Activated naive CD4-positive, alpha-beta T cell (primary cell): ENCODE measurements around the gene TSN.
"Not testable (repeated sequence)": the region's sequence is repeated elsewhere in the genome, so short reads cannot be mapped to it uniquely, and the experiment has no call there.

Experiments used
- DNase-seq, 4 experiments: peaks; one replicate each; lab custom pipeline; 2025; lab: John Stamatoyannopoulos, UW

TSN gene

DNA sequence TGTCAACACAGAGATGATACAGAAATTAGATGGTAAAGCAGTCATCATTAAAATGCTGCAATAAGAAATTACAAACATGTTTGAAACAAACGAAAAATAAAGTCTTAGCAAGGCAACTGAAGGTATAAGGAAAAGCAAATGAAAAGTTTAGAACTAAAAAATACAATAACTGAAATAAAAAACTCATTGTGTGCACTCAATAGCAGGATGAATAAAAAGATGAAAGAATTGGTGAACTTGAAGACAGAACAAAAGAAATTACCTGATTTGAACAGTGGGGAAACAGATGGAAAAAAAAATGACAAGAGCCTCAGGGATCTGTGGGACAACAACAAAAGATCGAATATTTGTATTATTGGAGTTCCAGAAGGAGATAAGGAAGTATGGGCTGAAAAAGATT, 46.5 kb downstream of the TSN start:
- no peak for DNase-seq

DNA sequence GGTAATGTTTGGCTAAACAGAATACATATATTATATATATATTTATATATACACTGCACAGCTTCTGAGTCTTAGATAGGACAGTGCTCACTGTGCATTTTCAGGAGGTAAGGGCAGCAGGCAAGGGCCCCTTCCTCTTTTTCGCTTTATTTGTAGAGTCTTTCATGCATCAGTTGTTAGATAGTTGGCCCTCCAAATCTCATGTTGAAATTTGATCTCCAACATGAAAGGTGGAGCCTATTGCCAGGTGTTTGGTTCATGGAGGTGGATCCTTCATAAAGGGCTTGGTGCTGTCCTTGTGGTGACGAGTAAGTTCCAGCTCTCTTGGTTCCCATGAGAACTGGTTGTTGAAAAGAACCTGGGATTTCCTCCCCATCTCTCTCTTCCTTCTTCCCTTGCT, 48.1 kb downstream of the TSN start:
- DNase-seq, result no peak

DNA sequence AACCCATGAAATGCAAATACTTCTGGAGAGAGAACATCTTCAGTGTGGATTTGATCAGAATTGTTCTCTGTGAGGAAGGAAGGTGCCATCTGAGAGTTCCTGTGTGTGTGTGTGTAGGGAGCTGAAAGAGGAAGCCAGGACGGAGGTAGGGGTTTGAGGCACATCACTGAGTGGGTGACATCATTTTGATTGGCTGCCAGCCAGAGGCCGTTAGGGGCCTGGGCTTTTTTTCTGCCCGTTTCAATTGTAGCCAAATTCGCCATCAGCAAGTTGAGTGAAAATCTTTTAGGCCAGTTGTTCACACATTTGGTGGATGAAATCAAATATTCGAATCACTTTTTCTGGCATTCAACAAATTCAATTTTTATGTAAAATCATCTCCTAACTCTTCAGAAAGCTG, 48.9 kb downstream of the TSN start:
- no peak for DNase-seq

DNA sequence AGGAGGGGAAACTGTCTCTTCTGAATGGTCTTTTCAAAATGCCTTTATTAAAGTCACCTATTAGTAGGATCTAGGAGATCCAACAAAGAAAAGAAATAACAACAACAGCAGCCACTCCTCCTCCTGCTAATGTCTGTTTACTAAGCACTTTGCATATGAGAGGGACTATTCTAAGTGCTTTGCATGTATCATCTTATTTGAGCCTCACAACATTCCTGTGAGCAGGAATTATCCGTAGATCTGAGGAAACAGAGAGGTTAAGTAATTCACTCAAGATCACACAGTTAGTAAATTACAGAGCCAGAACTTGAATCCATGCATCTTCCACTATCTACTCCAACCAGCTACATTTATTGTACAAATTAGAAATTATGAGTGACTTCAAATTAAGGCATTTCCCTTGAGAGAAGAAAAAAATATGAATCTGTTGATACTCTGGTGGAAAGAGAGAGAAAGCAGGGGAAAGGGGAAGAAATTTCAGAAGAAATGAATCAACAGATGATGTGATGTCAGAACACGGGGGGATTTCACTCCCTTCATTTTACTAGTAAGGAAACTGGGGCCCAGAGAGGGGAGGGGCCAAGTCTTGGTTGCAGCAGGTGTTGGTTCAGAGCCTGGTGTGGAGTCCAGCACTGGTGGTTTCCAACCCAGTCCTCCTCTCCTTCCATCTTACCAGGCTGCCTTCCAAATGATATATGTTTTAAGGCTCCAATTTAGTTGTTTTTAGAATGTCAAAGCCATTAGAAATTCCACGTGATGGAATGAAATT, 49.7 kb downstream of the TSN start:
- no peak for DNase-seq

DNA sequence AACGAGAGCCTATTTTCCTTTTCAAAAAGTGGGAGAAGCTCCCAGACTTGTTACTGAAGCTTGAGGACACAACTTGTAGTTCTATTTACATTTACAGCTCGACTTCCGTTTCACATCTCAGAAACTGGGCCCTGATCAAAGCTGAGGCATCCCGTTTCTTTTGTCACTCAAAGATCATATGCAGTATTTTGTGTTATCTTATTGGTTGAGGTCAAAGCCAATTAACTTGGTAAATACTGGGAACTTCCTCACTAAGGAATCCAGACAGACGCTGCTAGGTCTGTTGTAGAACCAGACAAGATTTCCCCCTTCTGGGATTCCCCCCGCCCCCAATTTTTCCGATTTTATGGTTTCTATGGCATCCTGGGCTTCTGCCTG, 50.3 kb downstream of the TSN start:
- DNase-seq, result no peak

DNA sequence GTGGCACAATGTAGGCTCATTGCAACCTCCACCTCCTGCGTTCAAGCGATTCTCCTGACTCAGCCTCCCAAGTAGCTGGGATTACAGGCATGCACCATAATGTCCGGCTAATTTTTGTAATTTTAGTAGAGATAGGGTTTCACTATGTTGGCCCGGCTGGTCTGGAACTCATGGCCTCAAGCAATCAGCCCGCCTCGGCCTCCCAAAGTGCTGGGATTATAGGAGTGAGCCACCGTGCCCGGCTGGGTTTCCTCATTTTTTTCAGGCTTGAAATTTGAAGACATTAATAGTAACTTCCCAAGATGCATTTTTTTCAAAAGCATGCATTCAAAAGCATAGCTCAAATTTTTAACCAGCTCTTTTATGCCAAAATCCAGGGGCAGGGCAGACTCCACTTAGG, 52.3 kb downstream of the TSN start:
- not testable (repeated sequence) for DNase-seq

DNA sequence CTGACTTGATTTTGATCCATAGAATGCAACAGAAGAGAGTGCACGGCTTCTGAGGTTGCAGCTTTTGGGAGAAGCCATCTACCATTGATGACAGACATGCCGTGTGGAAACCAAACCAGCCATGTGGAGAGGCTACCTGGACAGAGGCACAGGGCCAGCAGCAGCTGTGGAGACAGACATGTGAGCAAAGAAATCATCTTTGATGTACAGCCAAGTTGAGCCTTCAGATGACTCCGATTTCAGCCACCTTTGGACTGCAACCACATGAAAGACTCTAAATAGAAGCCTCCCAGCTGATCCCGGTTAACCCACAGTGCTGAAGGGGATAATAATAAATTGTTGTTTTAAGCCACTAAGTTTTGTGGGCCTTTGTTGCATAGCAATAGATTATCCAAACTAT, 54.2 kb downstream of the TSN start:
- DNase-seq, result no peak

DNA sequence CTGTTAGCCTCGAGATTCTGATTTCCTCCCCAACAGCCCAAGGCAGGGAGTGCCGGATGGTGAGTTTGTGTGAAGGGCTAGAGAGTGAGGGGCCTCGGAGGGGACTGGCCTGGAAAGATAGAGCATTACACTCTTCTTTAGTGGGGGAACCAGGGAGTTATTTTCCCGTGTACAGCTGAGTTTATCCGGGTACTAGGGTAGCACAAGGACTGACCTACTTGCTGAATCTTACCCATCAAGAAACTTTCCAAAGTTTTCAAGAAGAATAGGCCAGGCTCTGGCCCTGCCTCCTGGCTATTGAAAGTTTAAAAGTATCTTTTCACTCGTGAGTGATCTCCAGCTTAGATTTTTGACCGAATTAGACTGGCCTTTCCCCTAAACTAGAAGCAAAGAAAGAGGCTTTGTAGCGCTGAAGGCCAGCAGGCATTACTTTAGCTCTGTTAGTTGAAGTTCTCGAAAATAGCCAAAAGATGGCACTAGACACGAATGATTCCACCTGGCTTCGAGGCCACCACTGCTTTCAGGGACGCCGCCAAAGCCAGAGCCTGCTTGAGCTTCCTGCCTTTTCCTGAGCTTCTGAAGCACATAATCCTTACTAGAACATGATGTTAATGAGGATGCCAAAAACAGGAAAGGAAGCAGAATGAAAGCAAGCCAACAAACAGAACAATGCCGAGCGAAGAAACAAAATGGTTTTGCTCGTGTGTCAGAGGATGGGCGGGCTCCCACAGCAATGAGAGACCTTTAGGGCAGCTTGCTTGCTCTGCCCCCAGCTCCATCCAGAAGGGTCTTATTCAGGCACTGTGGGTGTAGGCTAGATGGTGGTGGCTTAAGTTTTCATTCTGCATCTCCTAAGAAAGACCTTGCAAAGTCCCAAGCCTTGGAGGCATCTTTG, 55.8 kb downstream of the TSN start:
- DNase-seq, result no peak

DNA sequence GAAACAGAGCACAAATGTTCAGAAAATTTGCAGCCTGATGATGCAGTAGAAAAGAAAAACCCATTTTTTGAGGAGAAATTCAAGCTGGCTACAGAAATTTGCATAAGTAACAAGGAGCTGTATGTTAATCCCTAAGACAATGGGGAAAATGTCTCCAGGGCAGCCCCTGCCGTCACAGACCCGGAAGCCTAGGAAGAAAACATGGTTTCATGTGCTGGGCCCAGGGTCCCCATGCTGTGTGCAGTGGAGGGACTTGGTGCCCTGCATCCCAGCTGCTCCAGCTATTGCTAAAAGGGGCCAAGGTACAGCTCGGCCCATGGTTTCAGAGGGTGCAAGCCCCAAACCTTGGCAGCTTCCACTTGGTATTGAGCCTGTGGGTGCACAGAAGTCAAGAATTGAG, 57.6 kb downstream of the TSN start:
- DNase-seq, result not testable (repeated sequence)

DNA sequence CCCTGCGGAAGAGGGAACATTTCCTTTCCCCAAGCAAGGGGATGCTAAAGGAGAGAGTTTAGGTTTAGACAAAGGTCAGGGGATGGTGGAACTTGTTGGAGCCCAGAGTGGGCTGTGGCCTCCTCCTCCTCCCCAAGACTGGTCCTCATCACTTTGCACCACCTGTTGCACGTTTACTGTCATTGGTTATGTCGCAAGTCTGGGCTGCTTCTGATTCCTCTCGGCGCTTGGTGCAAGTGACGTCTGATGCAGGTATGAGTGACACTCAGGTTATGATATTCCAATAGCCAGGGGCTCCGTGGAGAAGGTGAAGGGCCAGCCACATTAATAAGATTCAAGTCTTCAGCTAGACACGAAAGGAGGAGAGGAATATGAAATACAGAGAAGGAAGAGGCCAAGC, 59.8 kb downstream of the TSN start:
- no peak for DNase-seq

DNA sequence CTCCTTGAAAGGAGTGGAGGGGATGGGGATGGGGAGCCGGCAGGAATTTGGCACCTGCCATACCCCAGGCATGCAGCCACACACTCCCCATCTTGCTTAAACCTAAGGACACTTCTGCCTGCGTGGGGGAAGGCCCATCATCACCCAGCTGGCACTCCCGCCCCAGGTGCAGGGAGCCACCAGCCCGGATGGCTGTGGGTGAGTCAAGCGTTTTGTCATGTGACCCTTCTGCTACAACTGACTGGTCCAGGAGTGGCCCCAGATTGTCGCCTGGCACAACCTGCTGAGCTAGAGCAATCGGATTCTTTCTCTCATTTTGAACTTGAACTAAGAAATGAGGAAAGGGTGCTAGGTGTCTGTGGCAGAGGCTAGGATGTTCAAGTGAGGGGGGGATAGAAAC, 61.3 kb downstream of the TSN start:
- no peak for DNase-seq

DNA sequence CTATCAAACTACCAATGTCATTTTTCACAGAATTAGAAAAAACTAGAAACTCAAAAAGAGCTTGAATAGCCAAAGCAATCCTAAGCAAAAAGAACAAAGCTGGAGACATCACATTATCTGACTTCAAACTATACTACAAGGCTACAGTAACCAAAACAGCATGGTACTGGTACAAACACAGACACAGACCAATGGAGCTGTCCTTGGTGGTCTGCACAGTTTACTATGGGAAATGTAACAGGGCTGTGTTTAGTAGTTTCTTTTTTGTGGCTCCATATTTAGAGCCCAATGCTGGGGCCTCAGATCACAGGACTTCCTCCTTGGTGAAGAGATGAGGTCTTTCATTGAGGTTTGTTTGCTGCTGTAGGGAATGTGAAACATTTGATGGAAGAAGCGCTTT, 61.9 kb downstream of the TSN start:
- not testable (repeated sequence) for DNase-seq
